D721Med (cell line): ENCODE data around the gene FNIP1.
"Not testable (repeated sequence)": the region's sequence is repeated elsewhere in the genome, so short reads cannot be mapped to it uniquely, and the experiment has no call there.

Experiments
- DNase-seq: peaks from one replicate; pipeline ENCODE4 v3.0.0; 2011; ENCODE audit warnings: low spot score; ENCODE audit not compliant: insufficient read length
- FAIRE-seq: peaks from 2 replicates; lab custom pipeline; 2011; peaks lifted over from hg19 to GRCh38; lab: Jason Lieb, UNC
- CTCF ChIP-seq: IDR thresholded peaks from 2 replicates; pipeline ENCODE4 v1.5.1; 2012; ENCODE audit warnings: mild to moderate bottlenecking, control low read depth; ENCODE audit not compliant: insufficient read depth; ENCODE audit errors: missing control alignments

FNIP1 gene

DNA sequence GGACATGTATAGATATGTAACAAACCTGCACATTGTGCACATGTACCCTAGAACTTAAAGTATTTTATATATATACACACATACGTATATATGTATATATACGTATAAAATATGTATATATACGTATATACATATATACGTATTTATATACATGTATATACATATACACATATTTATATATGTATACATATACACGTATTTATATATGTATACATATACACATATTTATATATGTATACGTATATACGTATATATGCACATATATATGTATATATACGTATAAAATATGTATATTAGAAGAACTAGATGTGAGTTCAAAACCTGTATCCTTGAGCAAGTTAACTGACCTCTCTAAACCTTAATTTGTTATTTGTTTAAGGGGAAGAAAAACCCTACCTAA, 61.4 kb downstream of the FNIP1 start:
- no peak for TF ChIP-seq CTCF
- DNase-seq (no peak), FAIRE-seq (no peak)

- not testable (repeated sequence) for DNase-seq, FAIRE-seq
These were observed 61.9 kb downstream of the FNIP1 start for GRCh38 chr5:131734939-131735338.

- not testable (repeated sequence) for FAIRE-seq, DNase-seq
These were observed 67.5 kb downstream of the FNIP1 start for GRCh38 chr5:131729292-131729691.

- DNase-seq, FAIRE-seq: not testable (repeated sequence)
These were observed 72.7 kb downstream of the FNIP1 start for GRCh38 chr5:131724089-131724488.

- DNase-seq (no peak), FAIRE-seq (no peak)
- TF ChIP-seq CTCF, result no peak
These were observed 76.1 kb downstream of the FNIP1 start for GRCh38 chr5:131720714-131721113.

GRCh38 chr5:131719564-131719963, 77.3 kb downstream of the FNIP1 start:
- no peak for TF ChIP-seq CTCF
- FAIRE-seq (no peak), DNase-seq (no peak)

DNA sequence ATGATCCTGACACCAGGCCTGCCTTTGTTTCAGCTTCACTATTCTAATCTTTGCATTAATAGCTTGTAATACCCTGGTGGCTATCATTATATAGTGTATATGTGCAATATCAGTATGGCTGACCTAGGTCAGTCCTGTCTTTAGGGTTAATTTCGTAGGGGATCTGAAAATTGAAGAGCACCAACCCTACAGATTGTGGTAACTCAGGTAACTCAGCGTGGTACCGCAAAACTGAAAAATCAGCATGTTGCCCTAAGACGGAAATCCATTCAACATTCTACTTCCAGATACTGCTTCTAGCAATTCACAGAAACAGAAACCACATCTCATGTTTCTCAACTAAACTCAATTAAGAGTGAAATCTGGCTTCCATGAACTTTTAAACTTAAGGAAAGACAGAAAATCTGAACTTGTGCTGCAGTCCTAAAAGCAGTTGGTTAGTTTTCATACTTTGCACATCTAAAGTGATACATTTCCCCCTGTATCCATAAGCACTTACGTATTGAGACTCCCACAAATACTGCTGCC, 78.3 kb downstream of the FNIP1 start:
- FAIRE-seq (no peak), DNase-seq (no peak)
- no peak for TF ChIP-seq CTCF

- not testable (repeated sequence) for FAIRE-seq
These were observed 79.7 kb downstream of the FNIP1 start for GRCh38 chr5:131717164-131717563.

GRCh38 chr5:131716650-131717049, 80.2 kb downstream of the FNIP1 start:
- FAIRE-seq, result no peak
- no peak for DNase-seq
- TF ChIP-seq CTCF, result no peak

More at GRCh38 chr5:131717164-131717563, 79.7 kb downstream of the FNIP1 start:
- DNase-seq, result not testable (repeated sequence)
